PC-3 (cell line): ENCODE data around the gene TRIM47.

Source experiments
- CTCF ChIP-seq: fragments of 300-600 bp; sonication (generic); conservative IDR thresholded peaks from 2 replicates; pipeline ENCODE4 v1.5.1; 2017; ENCODE audit warnings: antibody characterized with exemption, low read depth, mild to moderate bottlenecking, low read length
- EZH2 ChIP-seq: fragments of 300-600 bp; sonication (generic); IDR thresholded peaks from one replicate; pipeline ENCODE4 v1.6.1; 2017; ENCODE audit warnings: antibody characterized with exemption, mild to moderate bottlenecking, low read length; ENCODE audit not compliant: unreplicated experiment
- EZH2phosphoT487 ChIP-seq: fragments of 300-600 bp; sonication (generic); IDR thresholded peaks from 2 replicates; pipeline ENCODE4 v1.6.1; 2018; ENCODE audit warnings: mild to moderate bottlenecking, antibody characterized with exemption, low read length, borderline replicate concordance

GRCh38 chr17:75878174-75878998, at the start of gene TRIM47:
- TF ChIP-seq CTCF (no peak), EZH2 (no peak), EZH2phosphoT487 (no peak)
